ENCODE measurements around the gene GLT1D1.

DNA sequence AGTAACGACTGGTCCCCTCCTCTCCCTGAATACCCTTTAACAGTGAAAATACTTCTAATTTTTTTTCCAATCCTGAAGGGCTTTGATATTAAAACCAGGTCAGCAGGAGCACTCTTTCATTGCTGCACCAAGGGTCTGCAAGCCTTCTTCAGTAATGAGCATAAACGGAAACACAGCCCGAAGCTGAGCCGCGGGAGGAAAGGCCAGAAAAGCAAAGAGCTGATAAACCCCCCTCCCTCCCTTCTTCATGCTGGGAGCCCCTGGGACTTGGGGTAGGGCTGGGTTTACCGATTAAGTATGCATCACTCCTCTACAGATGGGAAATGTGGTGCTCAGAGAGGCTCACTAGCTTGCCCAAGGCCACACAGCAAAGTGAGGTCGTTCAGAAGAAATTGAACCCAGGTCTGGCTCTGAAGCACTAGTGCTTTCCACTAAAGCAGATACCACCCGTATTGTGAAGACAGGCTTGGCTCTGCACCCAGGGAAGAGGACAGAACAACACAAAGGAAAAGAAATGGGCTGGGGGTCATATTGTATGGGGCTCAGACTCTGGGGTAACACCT, 128.8 kb downstream of the GLT1D1 start:
- TF ChIP-seq, protein P1, sequence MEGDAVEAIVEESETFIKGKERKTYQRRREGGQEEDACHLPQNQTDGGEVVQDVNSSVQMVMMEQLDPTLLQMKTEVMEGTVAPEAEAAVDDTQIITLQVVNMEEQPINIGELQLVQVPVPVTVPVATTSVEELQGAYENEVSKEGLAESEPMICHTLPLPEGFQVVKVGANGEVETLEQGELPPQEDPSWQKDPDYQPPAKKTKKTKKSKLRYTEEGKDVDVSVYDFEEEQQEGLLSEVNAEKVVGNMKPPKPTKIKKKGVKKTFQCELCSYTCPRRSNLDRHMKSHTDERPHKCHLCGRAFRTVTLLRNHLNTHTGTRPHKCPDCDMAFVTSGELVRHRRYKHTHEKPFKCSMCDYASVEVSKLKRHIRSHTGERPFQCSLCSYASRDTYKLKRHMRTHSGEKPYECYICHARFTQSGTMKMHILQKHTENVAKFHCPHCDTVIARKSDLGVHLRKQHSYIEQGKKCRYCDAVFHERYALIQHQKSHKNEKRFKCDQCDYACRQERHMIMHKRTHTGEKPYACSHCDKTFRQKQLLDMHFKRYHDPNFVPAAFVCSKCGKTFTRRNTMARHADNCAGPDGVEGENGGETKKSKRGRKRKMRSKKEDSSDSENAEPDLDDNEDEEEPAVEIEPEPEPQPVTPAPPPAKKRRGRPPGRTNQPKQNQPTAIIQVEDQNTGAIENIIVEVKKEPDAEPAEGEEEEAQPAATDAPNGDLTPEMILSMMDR (conservative IDR thresholded peaks at IDR 0.05; ENCODE audit: low read length): no peak
- no peak for TF ChIP-seq EZH2phosphoT487 (IDR thresholded peaks at IDR 0.05; ENCODE audit: borderline replicate concordance, low read depth, low read length)
